Epidermal melanocyte (primary cell): ENCODE results near the gene BDH2.

Source experiments
- DNase-seq: peaks from one replicate; pipeline ENCODE4 v3.0.0; 2011; ENCODE audit warnings: low spot score; ENCODE audit not compliant: insufficient read length

BDH2 gene

DNA sequence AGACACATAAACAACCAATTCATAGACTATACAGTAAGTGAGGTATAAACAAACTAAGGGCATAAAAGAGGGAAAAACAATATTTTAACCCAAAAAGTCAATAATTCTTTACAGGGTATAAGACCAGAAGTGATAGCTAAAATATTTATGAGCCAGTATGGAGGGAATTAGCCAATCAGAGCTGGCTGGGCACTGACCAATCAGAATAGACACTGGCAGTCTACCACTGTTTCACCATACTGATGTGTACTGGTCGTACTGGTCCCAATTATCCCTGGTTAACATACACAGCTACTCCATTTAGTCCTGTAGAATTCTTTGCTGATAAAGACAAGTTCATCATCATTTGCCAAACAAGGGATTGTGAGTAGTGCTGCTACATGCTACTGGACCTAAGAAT is 70.3 kb downstream of the BDH2 start:
- DNase-seq, result no peak
